Posterior cingulate gyrus (tissue), 11 donors: Measurements from ENCODE around the gene DSG2.
"Not testable (repeated sequence)": the region's sequence is repeated elsewhere in the genome, so short reads cannot be mapped to it uniquely, and the experiment has no call there.

Experiments
- DNase-seq, 10 donors: peaks; one replicate each; pipeline versions ENCODE4 v3.0.0 to v3.0.0-alpha.2; 2020 to 2021; ENCODE audit warnings: mixed read lengths in 3 of 10
- intact Hi-C: fragments of 100-400 bp; cut with DNase I; formaldehyde crosslinking; loops from one replicate; pipeline ENCODE4 v1.15.1; 2023

DSG2 gene

GRCh38 chr18:31497836-31498573, at the start of gene DSG2:
Gene DSG2 (plus strand): TSS chr18:31498177. CDS start chr18:31498252, 75 bp downstream.
- peak in 7 of 10 donors; percentile 16 to 88 (median 35) for DNase-seq
- intact Hi-C loops = no loop called here

- DNase-seq = no peak
- intact Hi-C loops = no loop called here
These were observed 47.6 kb upstream of the DSG2 start for GRCh38 chr18:31450409-31450808.

- intact Hi-C loops = no loop called here
- DNase-seq = no peak
These were observed 46.4 kb upstream of the DSG2 start for GRCh38 chr18:31451625-31452024.

DNA sequence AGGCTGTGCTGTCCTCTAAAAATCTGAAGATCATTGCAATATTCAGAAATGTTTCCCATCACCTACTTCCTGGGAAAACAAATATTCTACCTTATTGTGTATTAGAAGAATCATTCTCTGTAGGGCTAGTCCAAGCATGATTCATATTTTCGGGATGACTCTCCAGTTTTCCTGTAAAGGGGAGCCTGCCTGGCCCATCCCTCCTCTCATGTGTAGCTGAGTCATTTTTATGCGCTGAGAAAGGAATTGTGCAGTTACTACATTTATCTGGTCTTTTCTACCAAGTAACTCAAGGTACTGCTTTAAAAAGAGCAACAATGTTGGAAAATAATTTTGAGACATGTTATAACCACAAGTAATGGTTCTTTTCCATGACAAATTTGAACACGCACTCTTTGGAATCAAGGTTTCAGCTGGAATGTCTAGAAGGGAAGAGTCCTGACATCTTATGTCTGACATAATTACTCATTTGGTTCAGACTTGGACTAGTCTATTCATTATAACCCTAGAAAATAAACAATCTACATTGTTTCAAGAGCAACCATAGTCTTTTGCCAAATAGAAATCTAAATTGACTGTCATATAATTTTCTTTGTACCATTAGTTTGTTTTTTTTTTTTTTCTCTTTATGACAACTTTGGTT, 43.8 kb upstream of the DSG2 start:
- intact Hi-C loops = no loop called here
- no peak for DNase-seq

- intact Hi-C loops = no loop called here
- DNase-seq = no peak
These were observed 28.3 kb upstream of the DSG2 start for GRCh38 chr18:31469629-31470028.

DNA sequence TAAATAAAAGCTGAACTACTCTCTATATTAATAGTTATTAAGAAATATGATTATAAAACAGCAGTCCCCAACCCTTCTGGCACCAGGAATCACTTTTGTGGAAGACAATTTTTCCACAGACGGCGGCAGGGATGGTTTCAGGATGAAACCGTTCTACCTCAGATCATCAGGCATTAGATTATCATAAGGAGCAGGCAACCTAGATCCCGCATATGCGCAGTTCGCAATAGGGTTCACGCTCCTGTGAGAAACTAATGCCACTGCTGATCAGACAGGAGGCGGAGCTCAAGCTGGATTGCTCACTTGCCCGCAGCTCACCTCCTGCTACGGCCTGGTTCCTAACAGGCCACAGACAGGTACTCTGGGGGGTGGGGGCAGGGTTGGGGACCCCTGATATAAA, 19.3 kb upstream of the DSG2 start:
- intact Hi-C loops = no loop called here
- no peak for DNase-seq

- intact Hi-C loops = no loop called here
- no peak for DNase-seq
These were observed 15.9 kb upstream of the DSG2 start for GRCh38 chr18:31482051-31482450.

- intact Hi-C loops = no loop called here
- no peak for DNase-seq
These were observed 14.6 kb upstream of the DSG2 start for GRCh38 chr18:31483396-31483795.

DNA sequence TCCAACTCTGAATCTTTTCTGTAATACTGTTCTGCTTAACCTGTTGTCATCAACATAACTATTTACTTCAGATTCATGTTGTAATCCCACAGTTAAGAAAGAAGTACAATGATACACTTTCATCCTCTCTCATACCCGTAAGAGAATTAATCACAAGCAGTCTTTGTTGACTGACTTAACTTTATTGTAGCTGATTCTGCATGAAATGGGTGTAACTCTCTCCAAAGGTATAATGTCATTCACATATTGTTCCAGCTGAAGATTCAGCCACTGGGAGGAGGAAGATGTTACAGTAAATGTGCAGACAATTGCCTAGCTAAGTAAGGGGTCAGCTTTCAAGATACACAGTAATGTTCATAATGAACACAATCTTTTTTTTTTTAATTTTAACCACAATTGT, 13.5 kb upstream of the DSG2 start:
- intact Hi-C loops = no loop called here

GRCh38 chr18:31486165-31486564, 11.8 kb upstream of the DSG2 start:
- DNase-seq = no peak
- intact Hi-C loops = no loop called here

More for the DNA sequence above, 13.5 kb upstream of the DSG2 start:
- DNase-seq = no peak

GRCh38 chr18:31487246-31488015, 10.5 kb upstream of the DSG2 start:
- intact Hi-C loops = no loop called here
- no peak for DNase-seq

GRCh38 chr18:31489311-31489710, 8.7 kb upstream of the DSG2 start:
- intact Hi-C loops = no loop called here
- DNase-seq = no peak

- intact Hi-C loops = no loop called here
- DNase-seq = no peak
These were observed 7.6 kb upstream of the DSG2 start for GRCh38 chr18:31490387-31490786.

DNA sequence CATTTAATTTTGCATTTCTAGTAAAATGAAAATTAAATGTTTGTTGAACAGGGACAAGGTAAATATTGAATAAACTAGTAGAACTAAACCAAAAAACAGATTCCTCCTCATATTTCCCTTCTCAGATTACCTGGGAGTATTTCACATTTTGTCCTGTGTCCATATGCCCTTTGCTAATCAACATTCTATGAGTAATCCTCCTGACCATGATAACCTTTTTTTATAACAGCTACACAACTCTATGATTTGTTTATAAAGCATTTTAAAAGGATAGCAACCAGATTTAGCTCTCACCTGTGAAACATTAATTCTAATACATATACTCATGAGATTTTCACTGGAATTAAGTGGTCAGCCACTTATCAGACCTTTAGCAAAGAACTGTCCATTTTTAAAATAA, 7.1 kb upstream of the DSG2 start:
- intact Hi-C loops = no loop called here
- no peak for DNase-seq

- intact Hi-C loops = no loop called here
- no peak for DNase-seq
These were observed 6.4 kb upstream of the DSG2 start for GRCh38 chr18:31491586-31491985.

GRCh38 chr18:31492671-31493070, 5.3 kb upstream of the DSG2 start:
- intact Hi-C loops = no loop called here
- DNase-seq = no peak

- DNase-seq = no peak
- intact Hi-C loops = no loop called here
These were observed 4.8 kb upstream of the DSG2 start for GRCh38 chr18:31493171-31493570.

GRCh38 chr18:31493941-31494340, 4.0 kb upstream of the DSG2 start:
- intact Hi-C loops = no loop called here
- no peak for DNase-seq

DNA sequence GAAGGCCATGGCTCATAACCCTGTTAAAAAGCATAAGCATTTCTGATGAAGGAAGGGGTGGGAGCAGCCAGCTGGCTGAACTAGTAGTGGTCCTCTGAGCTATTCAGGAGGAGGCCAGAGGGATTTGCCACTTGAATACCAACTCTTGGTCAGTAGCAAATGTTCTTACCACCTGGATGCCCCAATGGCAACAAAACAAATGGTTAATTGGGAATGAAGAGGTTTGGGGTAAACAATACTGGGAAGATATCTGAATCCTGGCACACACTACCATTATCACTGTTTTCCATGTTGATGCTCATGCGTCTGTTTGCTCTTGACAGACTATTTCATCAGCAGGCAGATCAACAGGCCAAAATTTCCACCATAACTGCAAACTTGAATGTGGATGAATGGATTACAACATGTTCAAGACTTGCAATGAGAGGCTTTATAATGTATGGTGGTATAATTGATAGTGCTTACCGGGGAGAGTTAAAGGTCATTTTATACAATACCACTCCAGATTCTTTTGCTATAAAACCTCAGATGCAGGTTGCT, 3.2 kb upstream of the DSG2 start:
- DNase-seq, intact Hi-C loops: not testable (repeated sequence)

GRCh38 chr18:31497404-31497835, 557 bp upstream of the DSG2 start:
- peak in 2 of 10 donors; percentile 73 to 79 for DNase-seq
- intact Hi-C loops = no loop called here
